ENCODE data around the gene NBEAL2.

GRCh38 chr3:46965151-46965550 is 14.3 kb upstream of the NBEAL2 start:
- TF ChIP-seq CTCF (conservative IDR thresholded peaks at IDR 0.05; ENCODE audit: low read depth, low read length) (no peak), RAD21 (IDR thresholded peaks at IDR 0.05; ENCODE audit: low read length) (no peak), NFE2L2 (IDR thresholded peaks at IDR 0.05; ENCODE audit: low read depth, low read length) (no peak), FOS (IDR thresholded peaks at IDR 0.05; ENCODE audit: low read depth, low read length) (no peak), POLR2A (IDR thresholded peaks at IDR 0.05; ENCODE audit: low read depth, low read length) (no peak), MXI1 (IDR thresholded peaks at IDR 0.05; ENCODE audit: borderline replicate concordance, low read depth, low read length) (no peak), CEBPB (IDR thresholded peaks at IDR 0.05; ENCODE audit: low read depth, low read length) (no peak), USF2 (IDR thresholded peaks at IDR 0.05; ENCODE audit: low read depth, low read length) (no peak), MAFK (IDR thresholded peaks at IDR 0.05; ENCODE audit: low read depth, low read length) (no peak), RFX5 (IDR thresholded peaks at IDR 0.05; ENCODE audit: low read depth, low read length) (no peak), BHLHE40 (IDR thresholded peaks at IDR 0.05; ENCODE audit: low read depth, low read length) (no peak), SMC3 (IDR thresholded peaks at IDR 0.05; ENCODE audit: low read depth, low read length) (no peak), RCOR1 (IDR thresholded peaks at IDR 0.05; ENCODE audit: insufficient replicate concordance, low read length) (no peak)
